ENCODE data around the gene UCKL1.

UCKL1 gene

GRCh38 chr20:63913768-63914167 is 42.4 kb downstream of the UCKL1 start:
- H3K27ac ChIP-seq (ENCODE audit: low read length): no peak overlapping the region
- H3K4me1 ChIP-seq (ENCODE audit: low read length): no peaks in the 10 kb centered on the region
- H3K4me3 ChIP-seq (ENCODE audit: low read length): no peak overlapping the region
- no peak for DNase-seq
- H4K20me1 ChIP-seq (ENCODE audit: insufficient read depth, low read length): no peaks in the 10 kb centered on the region
- H2AFZ ChIP-seq (ENCODE audit: low read length): no peak overlapping the region
- H3K9me3 ChIP-seq (replicated peaks; ENCODE audit: insufficient read depth, low read length): no peaks in the 10 kb centered on the region
- no peaks in the 10 kb centered on the region for H3K9me2 ChIP-seq (replicated peaks; ENCODE audit: insufficient read depth, low read length)
- no peaks in the 10 kb centered on the region; the same call in 1 of the 2 replicates for H3F3A ChIP-seq (ENCODE audit: insufficient read depth, low read length)
- H3K4me2 ChIP-seq (ENCODE audit: low read depth, low read length): no peak overlapping the region
- TF ChIP-seq EZH2 (optimal IDR thresholded peaks at IDR 0.05; ENCODE audit: low read depth, low read length) (no peak), EZH2phosphoT487 (IDR thresholded peaks at IDR 0.05; ENCODE audit: low read length) (no peak), CTCF (IDR thresholded peaks at IDR 0.05; ENCODE audit: low read length) (no peak)
- peaks cover 59% of the 10 kb centered on the region for H3K79me2 ChIP-seq (ENCODE audit: low read length)
- no peaks in the 10 kb centered on the region for H3K36me3 ChIP-seq (replicated peaks; ENCODE audit: insufficient read depth, low read length)
- no peak overlapping the region for H3K9ac ChIP-seq (ENCODE audit: low read length)
- H3K27me3 ChIP-seq (replicated peaks; ENCODE audit: insufficient read depth, low read length): no peaks in the 10 kb centered on the region

GRCh38 chr20:63911176-63911575 is 45.0 kb downstream of the UCKL1 start:
- Histone ChIP-seq H3K9me2 (replicated peaks; ENCODE audit: insufficient read depth, low read length) (no peaks in the 10 kb centered on the region), H3F3A (ENCODE audit: insufficient read depth, low read length) (no peaks in the 10 kb centered on the region; the same call in 1 of the 2 replicates), H3K9ac (ENCODE audit: low read length) (no peak overlapping the region), H3K27me3 (replicated peaks; ENCODE audit: insufficient read depth, low read length) (no peaks in the 10 kb centered on the region), H3K36me3 (replicated peaks; ENCODE audit: insufficient read depth, low read length) (no peaks in the 10 kb centered on the region), H4K20me1 (ENCODE audit: insufficient read depth, low read length) (no peaks in the 10 kb centered on the region), H3K27ac (ENCODE audit: low read length) (no peak overlapping the region), H3K4me2 (ENCODE audit: low read depth, low read length) (no peak overlapping the region), H3K9me3 (replicated peaks; ENCODE audit: insufficient read depth, low read length) (no peaks in the 10 kb centered on the region), H3K4me1 (ENCODE audit: low read length) (no peaks in the 10 kb centered on the region), H3K4me3 (ENCODE audit: low read length) (no peak overlapping the region), H2AFZ (ENCODE audit: low read length) (no peak overlapping the region), H3K79me2 (ENCODE audit: low read length) (peaks cover 80% of the 10 kb centered on the region)
- TF ChIP-seq EZH2 (optimal IDR thresholded peaks at IDR 0.05; ENCODE audit: low read depth, low read length) (no peak), CTCF (IDR thresholded peaks at IDR 0.05; ENCODE audit: low read length) (no peak), EZH2phosphoT487 (IDR thresholded peaks at IDR 0.05; ENCODE audit: low read length) (no peak)
- no peak for DNase-seq

GRCh38 chr20:63908008-63908682 is 48.1 kb downstream of the UCKL1 start:
- H3K27me3 ChIP-seq (replicated peaks; ENCODE audit: insufficient read depth, low read length): no peaks in the 10 kb centered on the region
- no peaks in the 10 kb centered on the region for H3K4me1 ChIP-seq (ENCODE audit: low read length)
- no peaks in the 10 kb centered on the region for H3K36me3 ChIP-seq (replicated peaks; ENCODE audit: insufficient read depth, low read length)
- peaks cover 72% of the 10 kb centered on the region for H3K79me2 ChIP-seq (ENCODE audit: low read length)
- H2AFZ ChIP-seq (ENCODE audit: low read length): no peak overlapping the region
- no peaks in the 10 kb centered on the region for H3K9me2 ChIP-seq (replicated peaks; ENCODE audit: insufficient read depth, low read length)
- H3K27ac ChIP-seq (ENCODE audit: low read length): no peak overlapping the region
- H4K20me1 ChIP-seq (ENCODE audit: insufficient read depth, low read length): no peaks in the 10 kb centered on the region; the same call in 1 of the 2 replicates
- H3K4me3 ChIP-seq (ENCODE audit: low read length): no peak overlapping the region
- TF ChIP-seq CTCF (IDR thresholded peaks at IDR 0.05; ENCODE audit: low read length) (no peak), EZH2phosphoT487 (IDR thresholded peaks at IDR 0.05; ENCODE audit: low read length) (no peak), EZH2 (optimal IDR thresholded peaks at IDR 0.05; ENCODE audit: low read depth, low read length) (no peak)
- no peak for DNase-seq
- no peaks in the 10 kb centered on the region for H3K9me3 ChIP-seq (replicated peaks; ENCODE audit: insufficient read depth, low read length)
- H3K4me2 ChIP-seq (ENCODE audit: low read depth, low read length): no peak overlapping the region
- no peaks in the 10 kb centered on the region; the same call in 1 of the 2 replicates for H3F3A ChIP-seq (ENCODE audit: insufficient read depth, low read length)
- no peak overlapping the region for H3K9ac ChIP-seq (ENCODE audit: low read length)
